Tibial nerve (tissue), 4 donors: Measurements from ENCODE around the gene RRAS. TPM values are rescaled to one million over a fixed set of nuclear protein-coding genes. Genes with fewer than 3 reads are reported as not detected.

Experiments used
- DNase-seq, 2 donors: peaks; one replicate each; pipeline ENCODE4 v3.0.0-alpha.2; 2019; ENCODE audit warnings: low spot score in 2 of 2
- H3K27ac ChIP-seq, 4 donors: fragments of 200-600 bp; sonication (generic) in 3 of 4; one replicate each; pipeline ENCODE4 v1.5.1; 2017 to 2019; ENCODE audit warnings: mild to moderate bottlenecking in 1 of 4
- H3K27me3 ChIP-seq, 2 donors: fragments of 200-600 bp; sonication (generic) in 1 of 2; one replicate each; pipeline versions ENCODE4 v1.5.1 to v1.6.0; 2017 to 2019
- H3K36me3 ChIP-seq, 3 donors: fragments of 200-600 bp; sonication (generic); one replicate each; pipeline ENCODE4 v1.5.1; 2018 to 2019
- H3K4me1 ChIP-seq, 4 donors: fragments of 200-600 bp; sonication (generic) in 3 of 4; one replicate each; pipeline ENCODE4 v1.5.1; 2017 to 2019
- H3K4me3 ChIP-seq, 4 donors: fragments of 200-600 bp; sonication (generic) in 3 of 4; one replicate each; pipeline ENCODE4 v1.5.1; 2017 to 2019; ENCODE audit warnings: mild to moderate bottlenecking in 1 of 4, moderate library complexity in 1 of 4
- H3K9me3 ChIP-seq, 4 donors: fragments of 200-600 bp; sonication (generic) in 3 of 4; one replicate each; pipeline ENCODE4 v1.5.1; 2017 to 2019
- EP300 ChIP-seq, 2 donors: sonication (generic); formaldehyde crosslinking; IDR thresholded peaks; one replicate each; pipeline ENCODE4 v1.6.1; 2017; ENCODE audit warnings: antibody characterized with exemption in 2 of 2, mild to moderate bottlenecking in 1 of 2
- POLR2A ChIP-seq, 2 donors: fragments of 450-650 bp; IDR thresholded peaks; one replicate each; pipeline ENCODE4 v1.6.1; 2017; ENCODE audit warnings: antibody characterized with exemption in 2 of 2, mild to moderate bottlenecking in 2 of 2, moderate library complexity in 2 of 2
- WGBS, 2 donors: methylation state at CpG; one replicate each; pipeline ENCODE4 v1.1.5; 2018; 5-methylcytosine and 5-hydroxymethylcytosine counted together
- total RNA-seq, 4 donors: library from RNA; depleted of rRNA; stranded (reverse); fragments of >200 nt; gene quantifications; one replicate each; pipeline ENCODE4 v1.1.0, GENCODE V29; 2016
- TF ChIP-seq, protein P1 (sequence below), 5 experiments: fragments of 200-600 bp in 3 of 5; fragments of 450-650 bp in 2 of 5; sonication (generic) in 3 of 5; IDR thresholded peaks; one replicate each; pipeline ENCODE4 v1.5.1; 2016 to 2019; ENCODE audit warnings: antibody characterized with exemption in 5 of 5, mild to moderate bottlenecking in 3 of 5, moderate library complexity in 2 of 5

The RRAS gene
- total RNA-seq, 4 donors from 2014 or later: 81.6 to 190 (median 162) TPM

- WGBS, 2 donors: 7% methylated on average over 4 to 5 of the region's 5 CpGs
Measured at GRCh38 chr19:49642492-49643035, 2.6 kb upstream of the RRAS start.

DNA sequence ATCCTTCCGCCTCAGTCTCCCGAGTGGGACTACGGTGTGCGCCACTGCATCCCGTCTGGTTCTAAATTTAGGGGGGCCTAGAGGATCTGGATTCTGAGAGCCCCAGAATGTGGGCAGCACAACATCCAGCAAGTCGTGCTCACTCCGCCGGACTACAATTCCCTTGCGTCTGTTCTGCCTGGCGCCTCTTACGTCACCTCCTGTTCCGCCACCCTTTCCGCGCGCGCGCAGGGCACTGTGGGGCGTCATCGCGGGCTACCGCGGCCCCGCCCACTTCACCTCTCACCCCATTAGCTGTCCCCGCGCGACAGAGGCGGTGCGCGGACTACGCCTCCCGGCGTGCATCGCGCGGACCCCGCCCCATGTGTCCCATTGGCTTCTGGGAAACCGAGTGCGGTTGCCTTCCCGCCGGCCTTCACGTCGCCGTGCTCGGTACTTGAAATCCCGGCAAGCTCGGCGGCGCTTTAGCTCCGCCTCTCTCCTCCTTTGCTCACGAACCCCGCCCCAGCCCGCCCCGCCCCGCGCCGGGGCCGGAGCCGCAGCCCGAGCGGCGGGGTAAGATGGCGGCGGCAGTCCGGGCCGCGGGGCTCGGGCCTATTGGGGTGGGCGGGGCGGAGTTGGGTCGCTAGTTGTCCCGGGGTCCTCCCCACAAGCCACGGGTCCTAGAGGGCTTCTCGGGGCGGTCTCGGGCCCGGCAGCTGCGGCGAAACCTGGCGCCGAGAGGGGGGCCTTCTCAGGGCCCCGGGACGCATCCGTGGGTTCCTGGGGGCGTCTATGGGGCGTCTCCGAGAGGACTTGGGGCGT, 1.9 kb upstream of the RRAS start, which contains the start of gene SCAF1:
TSS of gene SCAF1 (plus strand) at position 522 of the 804 bp plus-strand sequence. CDS start 2,818 bp downstream, outside the sequence.
- Histone ChIP-seq H3K27me3 (no peaks in the 10 kb centered on the region), H3K9me3 (no peaks in the 10 kb centered on the region), H3K36me3 (peaks cover 0 to 21% (median 7%) of the 10 kb centered on the region in 3 donors), H3K4me3 (peak within 1 kb of the TSS; percentile 70 to 98 (median 84)), H3K27ac (peak within 1 kb of the TSS; percentile 95 to 100 (median 98)), H3K4me1 (peaks cover 0 to 69% (median 33%) of the 10 kb centered on the region in 4 donors)
- WGBS, 2 donors: 0 to 1% methylated on average over 49 to 73 of the region's 87 CpGs
- TF ChIP-seq EP300 (IDR thresholded peaks at IDR 0.05) (peak; percentile 98 to 100), POLR2A (IDR thresholded peaks at IDR 0.05) (peak; percentile 97 to 99)
- TF ChIP-seq, protein P1, sequence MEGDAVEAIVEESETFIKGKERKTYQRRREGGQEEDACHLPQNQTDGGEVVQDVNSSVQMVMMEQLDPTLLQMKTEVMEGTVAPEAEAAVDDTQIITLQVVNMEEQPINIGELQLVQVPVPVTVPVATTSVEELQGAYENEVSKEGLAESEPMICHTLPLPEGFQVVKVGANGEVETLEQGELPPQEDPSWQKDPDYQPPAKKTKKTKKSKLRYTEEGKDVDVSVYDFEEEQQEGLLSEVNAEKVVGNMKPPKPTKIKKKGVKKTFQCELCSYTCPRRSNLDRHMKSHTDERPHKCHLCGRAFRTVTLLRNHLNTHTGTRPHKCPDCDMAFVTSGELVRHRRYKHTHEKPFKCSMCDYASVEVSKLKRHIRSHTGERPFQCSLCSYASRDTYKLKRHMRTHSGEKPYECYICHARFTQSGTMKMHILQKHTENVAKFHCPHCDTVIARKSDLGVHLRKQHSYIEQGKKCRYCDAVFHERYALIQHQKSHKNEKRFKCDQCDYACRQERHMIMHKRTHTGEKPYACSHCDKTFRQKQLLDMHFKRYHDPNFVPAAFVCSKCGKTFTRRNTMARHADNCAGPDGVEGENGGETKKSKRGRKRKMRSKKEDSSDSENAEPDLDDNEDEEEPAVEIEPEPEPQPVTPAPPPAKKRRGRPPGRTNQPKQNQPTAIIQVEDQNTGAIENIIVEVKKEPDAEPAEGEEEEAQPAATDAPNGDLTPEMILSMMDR (IDR thresholded peaks at IDR 0.05): peak in 1 of 5 experiments; percentile 33
- DNase-seq: peak; percentile 97 to 98

More at GRCh38 chr19:49642492-49643035, 2.6 kb upstream of the RRAS start:
- TF ChIP-seq POLR2A (IDR thresholded peaks at IDR 0.05) (no peak), EP300 (IDR thresholded peaks at IDR 0.05) (no peak)
- TF ChIP-seq, protein P1 (IDR thresholded peaks at IDR 0.05): no peak
- peak overlapping the region; percentile 76 to 100 (median 92) for H3K27ac ChIP-seq
- H3K36me3 ChIP-seq: peaks cover 0 to 27% (median 7%) of the 10 kb centered on the region in 3 donors
- no peaks in the 10 kb centered on the region for H3K27me3 ChIP-seq
- peak overlapping the region; percentile 70 to 98 (median 84) for H3K4me3 ChIP-seq
- no peaks in the 10 kb centered on the region for H3K9me3 ChIP-seq
- DNase-seq: no peak
- peaks cover 0 to 63% (median 31%) of the 10 kb centered on the region in 4 donors for H3K4me1 ChIP-seq

DNA sequence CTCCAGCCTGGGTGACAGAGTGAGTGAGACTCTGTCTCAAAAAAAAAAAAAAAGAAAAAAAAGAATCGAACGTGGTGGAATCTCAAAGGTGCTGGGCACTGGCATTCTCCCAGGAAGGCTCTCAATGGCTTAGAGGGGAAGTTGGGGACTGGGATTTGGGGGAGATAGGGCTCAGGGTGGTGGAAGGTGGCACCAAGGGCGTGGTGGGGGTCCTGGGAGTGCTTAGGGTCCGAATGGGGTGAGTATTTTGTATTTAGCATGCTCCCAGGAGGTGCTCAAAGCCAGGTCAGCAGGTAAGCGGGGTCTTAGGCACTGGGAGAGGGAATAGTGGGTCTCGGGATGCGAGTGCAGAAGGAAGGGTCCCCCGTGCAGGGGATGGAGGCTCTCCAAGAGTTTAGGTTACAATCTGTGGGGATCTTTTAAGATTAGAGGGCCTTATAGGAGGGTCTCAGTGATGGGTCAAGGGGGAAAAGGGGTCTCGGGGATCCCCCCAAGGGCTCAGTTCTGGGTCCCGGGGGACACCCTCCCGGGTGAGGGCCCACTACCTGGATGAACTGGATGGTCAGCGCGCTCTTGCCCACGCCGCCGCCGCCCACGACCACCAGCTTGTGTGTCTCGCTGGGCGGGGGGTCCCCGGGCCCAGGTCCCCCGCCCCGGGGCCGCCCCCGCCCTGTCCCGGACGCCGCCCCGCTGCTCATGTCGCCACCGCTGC, 386 bp downstream of the RRAS start:
- Histone ChIP-seq H3K27me3 (no peaks in the 10 kb centered on the region), H3K27ac (peak overlapping the region; percentile 95 to 100 (median 99)), H3K4me3 (peak overlapping the region; percentile 56 to 98 (median 61)), H3K36me3 (peaks cover 0 to 24% (median 0%) of the 10 kb centered on the region in 3 donors), H3K4me1 (peaks cover 0 to 70% (median 34%) of the 10 kb centered on the region in 4 donors), H3K9me3 (no peaks in the 10 kb centered on the region)
- TF ChIP-seq POLR2A (IDR thresholded peaks at IDR 0.05): peak; percentile 31 to 36
- TF ChIP-seq EP300 (IDR thresholded peaks at IDR 0.05): no peak
- TF ChIP-seq, protein P1 (IDR thresholded peaks at IDR 0.05): no peak
- DNase-seq: peak in 1 of 2 donors; percentile 20
- WGBS, 2 donors: 3 to 4% methylated on average over 21 to 24 of the region's 31 CpGs

DNA sequence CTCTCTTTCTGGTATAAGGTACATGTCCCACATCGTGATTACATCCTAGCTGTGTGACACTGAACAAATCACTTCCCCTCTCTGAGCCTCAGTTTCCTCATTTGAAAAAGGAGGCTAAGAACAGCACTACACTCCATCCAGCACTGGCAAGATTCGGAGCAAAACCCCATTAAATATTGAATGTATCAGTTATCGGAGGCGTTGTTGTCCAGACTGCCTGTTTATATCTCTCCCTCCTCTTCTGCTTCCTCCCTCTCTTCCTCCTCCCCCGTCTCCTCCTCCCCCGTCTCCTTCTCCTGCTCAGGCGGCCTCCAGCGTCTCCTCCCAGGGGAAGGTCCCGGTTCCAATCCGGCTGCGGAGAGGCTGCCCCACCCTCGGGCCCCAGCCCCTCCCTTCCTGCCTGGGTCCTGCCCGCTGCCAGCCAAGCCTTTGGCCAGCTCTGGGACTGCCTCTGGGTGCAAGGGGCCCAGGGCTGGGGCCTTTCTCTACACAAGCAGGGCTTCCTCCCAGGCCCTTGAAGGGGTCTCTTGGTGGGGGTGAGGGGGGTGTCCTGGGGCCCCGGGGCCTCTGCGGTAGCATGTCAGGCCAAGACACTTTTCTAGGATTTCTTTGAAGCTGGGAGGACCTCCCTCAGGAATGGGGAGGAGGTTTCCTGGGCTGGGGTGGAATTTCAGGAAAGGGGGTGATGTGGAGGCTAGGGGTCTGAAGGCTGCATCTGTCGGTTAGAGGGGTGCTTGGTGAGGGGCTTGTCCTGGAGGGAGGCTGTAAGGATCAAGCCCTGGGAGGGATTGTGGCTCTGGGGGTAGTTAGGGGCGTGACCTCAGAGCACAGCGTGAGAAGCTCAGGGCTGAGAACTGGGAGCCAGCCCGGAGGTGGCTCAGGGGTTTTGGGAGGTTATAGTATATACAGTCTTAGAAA, 1.9 kb downstream of the RRAS start:
- TF ChIP-seq EP300 (IDR thresholded peaks at IDR 0.05) (peak; percentile 48 to 78), POLR2A (IDR thresholded peaks at IDR 0.05) (no peak)
- TF ChIP-seq, protein P1 (IDR thresholded peaks at IDR 0.05): no peak
- Histone ChIP-seq H3K4me1 (peaks cover 0 to 55% (median 28%) of the 10 kb centered on the region in 4 donors), H3K27ac (peak overlapping the region; percentile 95 to 100 (median 99))

More for the DNA sequence above, 1.9 kb downstream of the RRAS start:
- DNase-seq: peak; percentile 86 to 87
- 4 to 8% methylated on average over 19 of the region's 19 CpGs for WGBS, 2 donors
- peak overlapping the region; percentile 56 to 98 (median 61) for H3K4me3 ChIP-seq
- H3K27me3 ChIP-seq: no peaks in the 10 kb centered on the region
- no peaks in the 10 kb centered on the region for H3K9me3 ChIP-seq
- H3K36me3 ChIP-seq: peaks cover 0 to 24% (median 0%) of the 10 kb centered on the region in 3 donors
